A673 (cell line): ENCODE data around the gene ZNF462. TPM values are rescaled to one million over a fixed set of nuclear protein-coding genes. Genes with fewer than 3 reads are reported as not detected.

Experiments used
- BruUV-seq: library from RNA; stranded (reverse); fragments of 400-500 nt; replicated peaks from 2 replicates; lab custom pipeline; 2021; lab: Mats Ljungman, UMichigan
- CTCF ChIA-PET: fragments of 300-600 bp; sonication (Branson Sonifier 250); formaldehyde crosslinking; loops from one replicate; lab custom pipeline; 2022; ENCODE audit warnings: antibody characterized with exemption; lab: Charles Lee
- POLR2A ChIA-PET: fragments of 300-600 bp; sonication (Branson Sonifier 250); formaldehyde crosslinking; loops from one replicate; lab custom pipeline; 2022; ENCODE audit warnings: antibody characterized with exemption; ENCODE audit not compliant: low non-redundant PET; lab: Charles Lee
- DNase-seq: peaks from one replicate; pipeline ENCODE4 v3.0.0-alpha.2; 2015; ENCODE audit warnings: low spot score
- H3K27ac ChIP-seq: fragments of 200-600 bp; sonication (generic); 2 replicates; pipeline ENCODE4 v1.5.1; 2016; ENCODE audit warnings: mixed run types, low read depth, mild to moderate bottlenecking, mixed read lengths, antibody characterized with exemption, low read length; ENCODE audit not compliant: poor library complexity, severe bottlenecking
- H3K27me3 ChIP-seq: fragments of 200-600 bp; sonication (generic); replicated peaks from 2 replicates; pipeline ENCODE4 v1.6.1; 2017; ENCODE audit warnings: mixed run types, low read depth, mild to moderate bottlenecking, mixed read lengths, antibody characterized with exemption, low read length; ENCODE audit not compliant: insufficient read depth, poor library complexity
- H3K36me3 ChIP-seq: fragments of 200-600 bp; sonication (generic); 2 replicates; pipeline ENCODE4 v1.6.1; 2016; ENCODE audit warnings: mixed run types, mild to moderate bottlenecking, mixed read lengths, antibody characterized with exemption, low read length; ENCODE audit not compliant: insufficient read depth, poor library complexity, severe bottlenecking
- H3K4me1 ChIP-seq: fragments of 200-600 bp; sonication (generic); 2 replicates; pipeline ENCODE4 v1.6.1; 2017; ENCODE audit warnings: mixed run types, mild to moderate bottlenecking, mixed read lengths, antibody characterized with exemption, low read length; ENCODE audit not compliant: insufficient read depth, poor library complexity, severe bottlenecking
- H3K4me3 ChIP-seq: fragments of 200-600 bp; sonication (generic); 2 replicates; pipeline ENCODE4 v1.5.1; 2016; ENCODE audit warnings: low read depth, mixed run types, mild to moderate bottlenecking, mixed read lengths, low read length; ENCODE audit not compliant: poor library complexity, severe bottlenecking
- H3K9me3 ChIP-seq: fragments of 200-600 bp; sonication (generic); 2 replicates; pipeline ENCODE4 v1.6.1; 2016; ENCODE audit warnings: mixed run types, low read depth, mild to moderate bottlenecking, mixed read lengths, antibody characterized with exemption, low read length; ENCODE audit not compliant: poor library complexity, severe bottlenecking
- EZH2 ChIP-seq: fragments of 200-600 bp; sonication (generic); IDR thresholded peaks from 2 replicates; pipeline ENCODE4 v1.6.1; 2017; ENCODE audit warnings: borderline replicate concordance, low read depth, mild to moderate bottlenecking, mixed read lengths, antibody characterized with exemption, low read length; ENCODE audit not compliant: poor library complexity, severe bottlenecking
- intact Hi-C: fragments of 100-400 bp; cut with micrococcal nuclease; formaldehyde crosslinking; loops from one replicate; pipeline ENCODE4 v1.10.0; 2022; ENCODE audit not compliant: unreplicated experiment
- total RNA-seq: library from RNA; stranded (reverse); gene quantifications from 2 replicates; pipeline ENCODE4 v1.2.3, GENCODE V29; 2021
- TF ChIP-seq, protein P1 (sequence below): fragments of 300-800, 200-600 bp; sonication (generic); conservative IDR thresholded peaks from 2 replicates; pipeline ENCODE4 v1.5.1; 2017; ENCODE audit warnings: low read depth, mild to moderate bottlenecking, antibody characterized with exemption, low read length, moderate library complexity, mixed read lengths

The ZNF462 gene
- total RNA-seq, 1 experiment from 2014 or later, result 40.5 TPM

DNA sequence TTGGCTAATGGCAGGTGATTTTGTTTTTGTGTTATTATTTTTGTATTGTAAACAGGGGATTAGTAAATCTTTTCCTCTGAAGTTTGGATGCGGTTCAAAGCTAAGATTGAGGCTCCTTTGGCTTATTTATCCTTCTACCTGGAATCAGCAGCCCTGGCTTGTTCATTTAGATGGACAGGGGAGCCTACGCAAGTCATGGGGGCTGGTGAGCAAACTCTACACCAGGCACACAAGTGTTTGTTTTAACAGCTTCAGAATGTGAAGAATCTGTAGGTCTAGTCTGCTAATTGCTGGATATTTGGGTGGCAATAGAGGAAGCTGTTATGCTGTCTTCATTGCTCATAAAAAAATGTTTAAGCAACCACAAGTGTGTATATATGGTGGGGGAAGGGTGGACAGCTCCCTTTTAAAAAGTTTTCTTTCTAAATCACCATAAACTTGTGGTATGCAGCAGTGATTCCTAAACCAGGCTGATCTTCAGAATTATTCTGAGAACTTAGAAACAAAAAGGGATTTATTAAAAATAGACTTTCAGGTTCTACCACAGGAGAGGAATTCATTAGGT is 20.7 kb downstream of the ZNF462 start:
- intact Hi-C loops, result no loop called here
- BruUV-seq, result no TSS peak
- H3K27ac ChIP-seq, result no peak overlapping the region
- POLR2A ChIA-PET, result no interaction called here
- peaks cover 7% of the 10 kb centered on the region for H3K4me1 ChIP-seq
- CTCF ChIA-PET, result no interaction called here
- H3K9me3 ChIP-seq, result no peaks in the 10 kb centered on the region
- no peaks in the 10 kb centered on the region for H3K27me3 ChIP-seq
- no peaks in the 10 kb centered on the region for H3K36me3 ChIP-seq
- no peak for DNase-seq
- TF ChIP-seq EZH2, result no peak
- TF ChIP-seq, protein P1, sequence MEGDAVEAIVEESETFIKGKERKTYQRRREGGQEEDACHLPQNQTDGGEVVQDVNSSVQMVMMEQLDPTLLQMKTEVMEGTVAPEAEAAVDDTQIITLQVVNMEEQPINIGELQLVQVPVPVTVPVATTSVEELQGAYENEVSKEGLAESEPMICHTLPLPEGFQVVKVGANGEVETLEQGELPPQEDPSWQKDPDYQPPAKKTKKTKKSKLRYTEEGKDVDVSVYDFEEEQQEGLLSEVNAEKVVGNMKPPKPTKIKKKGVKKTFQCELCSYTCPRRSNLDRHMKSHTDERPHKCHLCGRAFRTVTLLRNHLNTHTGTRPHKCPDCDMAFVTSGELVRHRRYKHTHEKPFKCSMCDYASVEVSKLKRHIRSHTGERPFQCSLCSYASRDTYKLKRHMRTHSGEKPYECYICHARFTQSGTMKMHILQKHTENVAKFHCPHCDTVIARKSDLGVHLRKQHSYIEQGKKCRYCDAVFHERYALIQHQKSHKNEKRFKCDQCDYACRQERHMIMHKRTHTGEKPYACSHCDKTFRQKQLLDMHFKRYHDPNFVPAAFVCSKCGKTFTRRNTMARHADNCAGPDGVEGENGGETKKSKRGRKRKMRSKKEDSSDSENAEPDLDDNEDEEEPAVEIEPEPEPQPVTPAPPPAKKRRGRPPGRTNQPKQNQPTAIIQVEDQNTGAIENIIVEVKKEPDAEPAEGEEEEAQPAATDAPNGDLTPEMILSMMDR, result no peak
- no peak overlapping the region for H3K4me3 ChIP-seq

DNA sequence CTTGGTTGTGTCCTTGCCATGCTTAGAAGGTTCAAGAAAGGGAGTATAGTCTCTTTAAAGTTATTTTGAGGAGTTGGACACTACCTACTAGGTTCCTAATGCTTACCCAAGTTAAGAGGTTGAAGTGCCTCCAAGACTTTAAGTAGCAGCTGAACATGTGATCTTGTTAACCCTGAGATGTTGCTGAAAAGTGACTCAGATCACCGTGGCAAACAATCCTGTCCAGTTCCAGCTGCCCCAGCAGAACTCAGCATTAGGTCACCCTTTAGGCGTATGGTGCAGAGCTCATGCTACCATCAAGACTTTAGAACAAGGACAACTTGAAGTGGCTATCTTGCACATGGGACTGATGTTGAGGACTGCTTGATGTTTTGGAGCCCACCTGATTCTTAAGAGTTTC is 22.5 kb downstream of the ZNF462 start:
- H3K36me3 ChIP-seq, result no peaks in the 10 kb centered on the region
- no peak for TF ChIP-seq EZH2
- TF ChIP-seq, protein P1, result no peak
- POLR2A ChIA-PET, result no interaction called here
- intact Hi-C loops, result no loop called here
- no TSS peak for BruUV-seq
- no peak overlapping the region for H3K4me3 ChIP-seq
- H3K27me3 ChIP-seq, result no peaks in the 10 kb centered on the region
- H3K9me3 ChIP-seq, result no peaks in the 10 kb centered on the region
- CTCF ChIA-PET, result no interaction called here
- H3K4me1 ChIP-seq, result peaks cover 4% of the 10 kb centered on the region
- no peak for DNase-seq
- H3K27ac ChIP-seq, result no peak overlapping the region

DNA sequence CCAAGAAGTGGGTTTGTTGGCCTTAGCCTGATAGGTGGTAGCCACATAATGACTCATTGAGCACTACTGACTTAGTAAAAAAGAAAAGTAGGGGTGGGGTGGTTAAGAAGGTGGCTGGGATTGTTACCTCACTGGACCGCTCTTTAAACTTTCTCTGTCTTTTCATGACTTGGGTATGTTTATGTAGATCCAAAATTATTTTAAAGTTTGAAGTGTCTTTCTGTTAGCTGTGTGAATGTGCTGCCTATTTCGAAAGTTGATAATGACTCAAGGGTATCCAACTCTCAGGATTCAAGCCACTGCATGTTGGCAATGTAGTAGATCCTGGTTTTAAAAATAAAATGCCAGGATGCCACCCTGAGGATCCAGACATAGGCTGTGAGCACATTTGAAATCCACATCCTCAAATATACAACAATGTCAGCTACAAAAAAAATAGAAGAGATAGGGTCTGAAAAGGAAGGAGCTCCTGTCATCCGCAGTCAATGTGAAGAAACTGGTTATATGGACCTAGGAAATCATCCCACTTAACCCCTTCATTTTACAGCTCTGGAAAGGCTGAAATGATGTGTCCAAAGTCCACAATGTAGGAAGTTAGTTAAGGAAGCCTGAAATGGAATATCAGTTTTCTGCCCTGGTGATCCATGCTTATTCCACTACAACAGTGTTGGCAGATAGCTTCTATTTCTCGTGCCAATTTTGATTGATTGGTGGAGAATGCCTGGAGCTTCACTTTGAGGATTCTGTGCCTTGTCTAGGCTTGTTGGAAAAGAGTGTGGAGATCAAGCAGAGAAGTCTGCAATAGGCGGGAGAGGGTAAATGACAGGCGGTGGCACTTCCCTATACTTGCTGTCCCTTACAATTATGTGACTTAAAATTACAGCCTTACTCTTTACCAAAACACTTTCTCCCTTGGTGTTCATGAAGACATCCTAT is 23.4 kb downstream of the ZNF462 start:
- no peaks in the 10 kb centered on the region for H3K36me3 ChIP-seq
- H3K4me1 ChIP-seq, result peaks cover 4% of the 10 kb centered on the region
- ChIA-PET POLR2A (no interaction called here), CTCF (no interaction called here)
- TF ChIP-seq EZH2, result no peak
- TF ChIP-seq, protein P1, result no peak
- DNase-seq, result no peak
- BruUV-seq, result no TSS peak
- no peaks in the 10 kb centered on the region for H3K9me3 ChIP-seq
- intact Hi-C loops, result no loop called here
- H3K27me3 ChIP-seq, result no peaks in the 10 kb centered on the region
- H3K4me3 ChIP-seq, result no peak overlapping the region
- no peak overlapping the region for H3K27ac ChIP-seq
